Subcutaneous adipose tissue (tissue), 4 donors: ENCODE measurements around the gene DISC1. TPM values are rescaled to one million over a fixed set of nuclear protein-coding genes. Genes with fewer than 3 reads are reported as not detected.

Experiments
- CTCF ChIP-seq: fragments of 450-650 bp; IDR thresholded peaks from one replicate; pipeline ENCODE4 v1.5.1; 2016; ENCODE audit warnings: low read depth, mild to moderate bottlenecking, control low read depth, antibody characterized with exemption, moderate library complexity
- total RNA-seq, 4 donors: library from RNA; depleted of rRNA; stranded (reverse); fragments of >200 nt; gene quantifications; one replicate each; pipeline ENCODE4 v1.1.0, GENCODE V29; 2016

DISC1 gene
- total RNA-seq, 4 donors from 2014 or later, result 9.8 to 21.6 (median 19.7) TPM

GRCh38 chr1:231885209-231885854 is 258.7 kb downstream of the DISC1 start:
- no peak for TF ChIP-seq CTCF

- TF ChIP-seq CTCF, result no peak
Observed at GRCh38 chr1:231887166-231887565, 260.6 kb downstream of the DISC1 start.

GRCh38 chr1:231887866-231888265 is 261.3 kb downstream of the DISC1 start:
- no peak for TF ChIP-seq CTCF

- no peak for TF ChIP-seq CTCF
Observed at GRCh38 chr1:231890791-231891190, 264.2 kb downstream of the DISC1 start.

- no peak for TF ChIP-seq CTCF
Observed at GRCh38 chr1:231893400-231894102, 267.0 kb downstream of the DISC1 start.

- TF ChIP-seq CTCF, result no peak
Observed at GRCh38 chr1:231896806-231897205, 270.2 kb downstream of the DISC1 start.

- no peak for TF ChIP-seq CTCF
Observed at GRCh38 chr1:231899046-231899445, 272.5 kb downstream of the DISC1 start.
